OCI-LY1 (cell line): ENCODE measurements around the gene USP34.

Experiments used
- CTCF ChIP-seq: fragments of 200-600 bp; sonication (generic), shearing (Covaris generic); IDR thresholded peaks from 2 replicates; pipeline ENCODE4 v1.5.1; 2017; ENCODE audit warnings: mild to moderate bottlenecking, antibody characterized with exemption, low read length, moderate library complexity, mixed read lengths
- EZH2 ChIP-seq: fragments of 200-600 bp; sonication (generic), shearing (Covaris generic); IDR thresholded peaks from 2 replicates; pipeline ENCODE4 v1.8.0; 2017; ENCODE audit warnings: borderline replicate concordance, mixed run types, mild to moderate bottlenecking, antibody characterized with exemption, low read length, moderate library complexity, mixed read lengths

- TF ChIP-seq EZH2, result no peak
- no peak for TF ChIP-seq CTCF
Observed at GRCh38 chr2:61268249-61268648, 202.6 kb downstream of the USP34 start.
